ENCODE results near the gene WASHC2C. TPM values are rescaled to one million over a fixed set of nuclear protein-coding genes. Genes with fewer than 3 reads are reported as not detected.
"Not testable (repeated sequence)": the region's sequence is repeated elsewhere in the genome, so short reads cannot be mapped to it uniquely, and the experiment has no call there.

WASHC2C gene
- total RNA-seq, 1 experiment from 2014 or later: 16.1 TPM

GRCh38 chr10:45809837-45810236 is 82.8 kb downstream of the WASHC2C start:
- Histone ChIP-seq H3K9ac (ENCODE audit: low read length) (no peak overlapping the region), H3K27me3 (ENCODE audit: low read length) (no peaks in the 10 kb centered on the region), H3K4me3 (ENCODE audit: low read length) (no peak overlapping the region), H2AFZ (ENCODE audit: low read length) (no peak overlapping the region), H3K36me3 (ENCODE audit: low read depth, low read length) (no peaks in the 10 kb centered on the region), H3F3A (ENCODE audit: low read length, unreplicated experiment) (no peaks in the 10 kb centered on the region), H3K27ac (ENCODE audit: low read length) (no peak overlapping the region), H3K9me3 (ENCODE audit: low read length) (no peaks in the 10 kb centered on the region), H3K4me2 (ENCODE audit: low read length) (no peak overlapping the region), H3K4me1 (ENCODE audit: insufficient read depth, low read length) (no peaks in the 10 kb centered on the region), H3K79me2 (ENCODE audit: low read length) (no peaks in the 10 kb centered on the region), H4K20me1 (ENCODE audit: low read length) (no peaks in the 10 kb centered on the region), H3K9me2 (replicated peaks; ENCODE audit: low read length) (no peaks in the 10 kb centered on the region)
- ChIA-PET POLR2A (ENCODE audit: unreplicated experiment) (no interaction called here), CTCF (no interaction called here)
- intact Hi-C loops (cut with micrococcal nuclease): loop anchor here (1.0 kb wide), 2 partner anchors 345 to 560 kb away; no protein-coding TSS in a partner anchor
- ATAC-seq (peak; percentile 70), DNase-seq (peak; percentile 31)
- no TSS peak for BruUV-seq (replicated peaks)
- TF ChIP-seq EZH2phosphoT487 (IDR thresholded peaks at IDR 0.05; ENCODE audit: borderline replicate concordance, low read length): no peak
- TF ChIP-seq, protein P1, sequence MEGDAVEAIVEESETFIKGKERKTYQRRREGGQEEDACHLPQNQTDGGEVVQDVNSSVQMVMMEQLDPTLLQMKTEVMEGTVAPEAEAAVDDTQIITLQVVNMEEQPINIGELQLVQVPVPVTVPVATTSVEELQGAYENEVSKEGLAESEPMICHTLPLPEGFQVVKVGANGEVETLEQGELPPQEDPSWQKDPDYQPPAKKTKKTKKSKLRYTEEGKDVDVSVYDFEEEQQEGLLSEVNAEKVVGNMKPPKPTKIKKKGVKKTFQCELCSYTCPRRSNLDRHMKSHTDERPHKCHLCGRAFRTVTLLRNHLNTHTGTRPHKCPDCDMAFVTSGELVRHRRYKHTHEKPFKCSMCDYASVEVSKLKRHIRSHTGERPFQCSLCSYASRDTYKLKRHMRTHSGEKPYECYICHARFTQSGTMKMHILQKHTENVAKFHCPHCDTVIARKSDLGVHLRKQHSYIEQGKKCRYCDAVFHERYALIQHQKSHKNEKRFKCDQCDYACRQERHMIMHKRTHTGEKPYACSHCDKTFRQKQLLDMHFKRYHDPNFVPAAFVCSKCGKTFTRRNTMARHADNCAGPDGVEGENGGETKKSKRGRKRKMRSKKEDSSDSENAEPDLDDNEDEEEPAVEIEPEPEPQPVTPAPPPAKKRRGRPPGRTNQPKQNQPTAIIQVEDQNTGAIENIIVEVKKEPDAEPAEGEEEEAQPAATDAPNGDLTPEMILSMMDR (conservative IDR thresholded peaks at IDR 0.05; ENCODE audit: low read depth, low read length): peak; percentile 55

- Histone ChIP-seq H3K27me3 (ENCODE audit: low read length) (no peaks in the 10 kb centered on the region), H3K4me1 (ENCODE audit: insufficient read depth, low read length) (no peaks in the 10 kb centered on the region), H3K79me2 (ENCODE audit: low read length) (no peaks in the 10 kb centered on the region), H3K9me2 (replicated peaks; ENCODE audit: low read length) (no peaks in the 10 kb centered on the region), H3K4me2 (ENCODE audit: low read length) (no peak overlapping the region), H3K4me3 (ENCODE audit: low read length) (no peak overlapping the region), H3K27ac (ENCODE audit: low read length) (no peak overlapping the region), H4K20me1 (ENCODE audit: low read length) (no peaks in the 10 kb centered on the region), H3K9ac (ENCODE audit: low read length) (no peak overlapping the region), H2AFZ (ENCODE audit: low read length) (no peak overlapping the region), H3K9me3 (ENCODE audit: low read length) (no peaks in the 10 kb centered on the region), H3K36me3 (ENCODE audit: low read depth, low read length) (no peaks in the 10 kb centered on the region), H3F3A (ENCODE audit: low read length, unreplicated experiment) (no peaks in the 10 kb centered on the region)
- POLR2A ChIA-PET (ENCODE audit: unreplicated experiment): no interaction called here
- CTCF ChIA-PET: no interaction called here
- no TSS peak for BruUV-seq (replicated peaks)
- intact Hi-C loops (cut with micrococcal nuclease): no loop called here
- no peak for DNase-seq
- TF ChIP-seq, protein P1 (conservative IDR thresholded peaks at IDR 0.05; ENCODE audit: low read depth, low read length): no peak
- TF ChIP-seq EZH2 (IDR thresholded peaks at IDR 0.05; ENCODE audit: low read length, unreplicated experiment): no peak
- no peak for TF ChIP-seq EZH2phosphoT487 (IDR thresholded peaks at IDR 0.05; ENCODE audit: borderline replicate concordance, low read length)
- no peak for ATAC-seq
Observed at GRCh38 chr10:45811075-45811474, 84.0 kb downstream of the WASHC2C start.

DNA sequence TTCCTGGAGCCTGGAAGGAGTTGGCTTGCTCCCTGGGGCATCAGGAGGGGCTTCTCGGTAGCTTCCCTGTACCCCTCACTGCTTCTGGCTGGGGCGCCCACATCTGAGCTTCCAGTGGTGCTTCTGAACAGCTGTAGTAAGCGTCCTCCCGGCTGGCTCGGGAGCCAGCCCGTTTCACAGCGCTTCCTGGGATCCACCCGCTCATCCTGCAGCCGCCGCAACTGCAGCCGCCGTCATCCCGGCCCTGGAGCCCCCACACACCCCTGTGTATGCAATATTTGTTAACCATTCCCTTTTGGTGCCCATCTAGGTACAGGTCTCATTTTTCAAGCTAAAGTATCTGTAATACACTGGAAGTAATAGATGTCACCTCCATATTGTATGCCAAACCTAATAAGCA is 85.9 kb downstream of the WASHC2C start:
- H3K4me2 ChIP-seq (ENCODE audit: low read length); H3K27me3 ChIP-seq (ENCODE audit: low read length); H3K79me2 ChIP-seq (ENCODE audit: low read length); H3K9ac ChIP-seq (ENCODE audit: low read length); CTCF ChIA-PET; POLR2A ChIA-PET (ENCODE audit: unreplicated experiment); H3K4me1 ChIP-seq (ENCODE audit: insufficient read depth, low read length); H3F3A ChIP-seq (ENCODE audit: low read length, unreplicated experiment); H3K4me3 ChIP-seq (ENCODE audit: low read length); DNase-seq; H2AFZ ChIP-seq (ENCODE audit: low read length); BruUV-seq (replicated peaks); ATAC-seq; H3K9me3 ChIP-seq (ENCODE audit: low read length); H3K27ac ChIP-seq (ENCODE audit: low read length); H4K20me1 ChIP-seq (ENCODE audit: low read length); intact Hi-C loops (cut with micrococcal nuclease); H3K9me2 ChIP-seq (replicated peaks; ENCODE audit: low read length); H3K36me3 ChIP-seq (ENCODE audit: low read depth, low read length): not testable (repeated sequence)

- H3K27ac ChIP-seq (ENCODE audit: low read length); H3K27me3 ChIP-seq (ENCODE audit: low read length); H3K4me1 ChIP-seq (ENCODE audit: insufficient read depth, low read length); H3K36me3 ChIP-seq (ENCODE audit: low read depth, low read length); intact Hi-C loops (cut with micrococcal nuclease); H3K4me2 ChIP-seq (ENCODE audit: low read length); H3F3A ChIP-seq (ENCODE audit: low read length, unreplicated experiment); H3K9ac ChIP-seq (ENCODE audit: low read length); H4K20me1 ChIP-seq (ENCODE audit: low read length); ATAC-seq; H3K9me2 ChIP-seq (replicated peaks; ENCODE audit: low read length); POLR2A ChIA-PET (ENCODE audit: unreplicated experiment); H3K79me2 ChIP-seq (ENCODE audit: low read length); H3K9me3 ChIP-seq (ENCODE audit: low read length); BruUV-seq (replicated peaks); H2AFZ ChIP-seq (ENCODE audit: low read length); CTCF ChIA-PET; H3K4me3 ChIP-seq (ENCODE audit: low read length): not testable (repeated sequence)
- DNase-seq: peak; percentile 33
Observed at GRCh38 chr10:45814146-45814545, 87.1 kb downstream of the WASHC2C start.
